ENCODE measurements around the gene NAA80. TPM values are rescaled to one million over a fixed set of nuclear protein-coding genes. Genes with fewer than 3 reads are reported as not detected.

The NAA80 gene
- polyA plus RNA-seq, 2 donors: 6.9 to 11.2 TPM

DNA sequence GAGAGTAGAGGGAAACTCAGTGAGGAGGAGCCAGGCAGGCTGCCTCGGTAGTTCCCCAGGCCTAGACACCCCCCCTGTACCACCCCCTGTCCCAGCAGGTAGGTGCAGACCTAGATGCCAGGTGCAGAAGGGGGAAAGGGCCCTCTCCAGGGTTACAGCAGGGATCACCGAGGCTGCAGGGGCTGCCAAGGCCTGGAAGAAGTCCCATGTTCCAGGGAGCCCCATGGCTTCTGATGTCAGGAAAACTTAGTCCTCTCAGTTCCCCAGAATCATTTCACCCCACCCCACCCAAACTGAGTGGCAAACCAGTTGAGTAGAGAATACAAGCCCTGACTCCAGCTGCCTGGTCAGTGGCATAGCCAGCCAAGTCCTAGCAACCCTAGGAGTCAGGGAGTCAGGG is 37.7 kb downstream of the NAA80 start:
- Histone ChIP-seq H3K36me3 (ENCODE audit: control insufficient read depth in 2 of 2, insufficient read depth in 2 of 2, low read length in 1 of 2) (peaks cover 11 to 16% of the 10 kb centered on the region in 2 donors), H3K4me1 (ENCODE audit: control insufficient read depth in 2 of 2, insufficient read depth in 2 of 2, low read length in 1 of 2) (peaks cover 0 to 15% of the 10 kb centered on the region in 2 donors), H3K9me3 (ENCODE audit: control insufficient read depth in 2 of 2, insufficient read depth in 1 of 2, low read depth in 1 of 2, low read length in 1 of 2) (no peaks in the 10 kb centered on the region), H3K27ac (ENCODE audit: low read depth in 2 of 2, low read length in 1 of 2) (peak overlapping the region; percentile 85 to 90), H3K27me3 (ENCODE audit: control insufficient read depth in 1 of 2, insufficient read depth in 2 of 2, low read length in 2 of 2) (no peaks in the 10 kb centered on the region), H3K4me3 (ENCODE audit: low read depth in 1 of 2, low read length in 2 of 2) (no peak overlapping the region)
- 51 to 71% methylated on average over 2 of the region's 2 CpGs for WGBS, 2 donors

DNA sequence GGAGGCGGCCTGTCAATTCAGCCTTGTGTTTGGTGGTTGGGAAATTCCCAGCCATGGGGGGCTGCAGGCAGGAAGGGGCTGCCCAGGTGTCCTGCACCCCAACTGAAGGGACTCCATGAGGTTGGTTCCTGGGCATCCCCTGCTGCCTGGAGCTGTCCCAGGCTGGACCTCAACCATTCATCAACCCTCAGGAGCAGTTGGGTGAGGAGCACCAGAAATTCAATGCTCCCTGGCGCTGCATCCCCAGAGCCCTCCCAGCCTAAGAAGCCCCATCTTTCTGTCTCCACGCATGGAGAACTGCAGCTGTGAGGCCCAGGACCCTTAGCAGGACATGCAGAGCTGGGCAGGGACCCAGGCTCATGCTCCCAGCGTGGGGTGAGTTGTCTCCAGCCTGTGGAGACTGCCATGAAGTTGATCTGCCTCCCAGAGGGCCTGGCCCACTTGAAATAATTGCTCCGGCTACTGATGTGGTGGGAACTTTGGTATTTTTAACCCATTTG is 38.2 kb downstream of the NAA80 start:
- H3K27me3 ChIP-seq (ENCODE audit: control insufficient read depth in 1 of 2, insufficient read depth in 2 of 2, low read length in 2 of 2): no peaks in the 10 kb centered on the region
- peaks cover 16 to 21% of the 10 kb centered on the region in 2 donors for H3K36me3 ChIP-seq (ENCODE audit: control insufficient read depth in 2 of 2, insufficient read depth in 2 of 2, low read length in 1 of 2)
- 76 to 78% methylated on average over 5 of the region's 5 CpGs for WGBS, 2 donors
- no peak overlapping the region for H3K4me3 ChIP-seq (ENCODE audit: low read depth in 1 of 2, low read length in 2 of 2)
- no peaks in the 10 kb centered on the region for H3K9me3 ChIP-seq (ENCODE audit: control insufficient read depth in 2 of 2, insufficient read depth in 1 of 2, low read depth in 1 of 2, low read length in 1 of 2)
- H3K4me1 ChIP-seq (ENCODE audit: control insufficient read depth in 2 of 2, insufficient read depth in 2 of 2, low read length in 1 of 2): peaks cover 0 to 15% of the 10 kb centered on the region in 2 donors
- peak overlapping the region; percentile 85 to 90 for H3K27ac ChIP-seq (ENCODE audit: low read depth in 2 of 2, low read length in 1 of 2)

DNA sequence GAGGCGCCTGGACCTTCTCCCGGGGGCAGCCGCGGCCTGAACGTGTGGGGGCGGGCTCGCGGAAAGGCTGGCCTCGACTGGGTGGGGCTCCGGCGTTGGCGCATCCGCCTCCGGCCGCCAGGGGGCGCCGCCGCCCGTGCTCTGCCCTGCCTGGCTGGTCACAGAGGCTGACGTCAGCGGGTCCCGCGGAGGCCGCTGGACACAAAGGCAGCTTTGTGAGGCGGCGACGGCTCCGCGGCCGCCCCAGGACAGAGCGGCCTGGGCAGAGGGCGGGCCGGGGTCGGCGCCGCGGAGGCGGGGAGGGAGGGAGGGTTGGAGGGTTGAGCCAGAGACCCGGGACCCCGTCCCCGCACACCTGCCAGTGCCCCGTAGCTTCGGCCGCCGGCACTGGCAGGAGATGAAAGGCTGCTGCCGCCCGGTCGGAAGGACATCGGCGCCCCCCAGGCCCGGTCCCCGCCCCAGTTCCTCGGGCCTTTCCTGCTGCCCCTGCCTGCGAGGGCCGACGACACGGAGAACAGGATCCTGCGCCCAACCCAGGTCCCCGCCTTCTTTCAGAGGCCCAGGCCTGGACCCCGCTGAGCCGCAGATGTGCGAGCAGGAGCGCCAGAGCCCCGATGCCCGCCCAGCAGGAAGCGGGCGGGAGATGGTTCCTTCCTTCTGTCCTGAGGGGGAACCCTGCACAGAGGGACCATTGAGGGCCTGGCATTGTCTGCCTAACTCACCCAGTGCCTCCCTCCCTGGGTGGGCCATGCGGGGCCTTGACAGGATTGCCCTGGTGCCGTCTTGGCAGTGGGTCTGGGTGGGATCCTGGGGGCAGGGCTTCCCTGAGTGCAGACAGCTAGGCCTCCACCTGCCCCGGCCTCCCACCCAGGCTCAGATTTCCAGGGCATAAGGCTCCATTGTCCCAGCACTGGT is 38.9 kb downstream of the NAA80 start:
- Histone ChIP-seq H3K27ac (ENCODE audit: low read depth in 2 of 2, low read length in 1 of 2) (peak overlapping the region; percentile 85 to 90), H3K4me3 (ENCODE audit: low read depth in 1 of 2, low read length in 2 of 2) (peak overlapping the region; percentile 33 to 50), H3K27me3 (ENCODE audit: control insufficient read depth in 1 of 2, insufficient read depth in 2 of 2, low read length in 2 of 2) (no peaks in the 10 kb centered on the region), H3K36me3 (ENCODE audit: control insufficient read depth in 2 of 2, insufficient read depth in 2 of 2, low read length in 1 of 2) (peaks cover 16 to 21% of the 10 kb centered on the region in 2 donors), H3K4me1 (ENCODE audit: control insufficient read depth in 2 of 2, insufficient read depth in 2 of 2, low read length in 1 of 2) (peaks cover 0 to 15% of the 10 kb centered on the region in 2 donors), H3K9me3 (ENCODE audit: control insufficient read depth in 2 of 2, insufficient read depth in 1 of 2, low read depth in 1 of 2, low read length in 1 of 2) (no peaks in the 10 kb centered on the region)
- WGBS, 2 donors: 2 to 4% methylated on average over 49 to 70 of the region's 70 CpGs

DNA sequence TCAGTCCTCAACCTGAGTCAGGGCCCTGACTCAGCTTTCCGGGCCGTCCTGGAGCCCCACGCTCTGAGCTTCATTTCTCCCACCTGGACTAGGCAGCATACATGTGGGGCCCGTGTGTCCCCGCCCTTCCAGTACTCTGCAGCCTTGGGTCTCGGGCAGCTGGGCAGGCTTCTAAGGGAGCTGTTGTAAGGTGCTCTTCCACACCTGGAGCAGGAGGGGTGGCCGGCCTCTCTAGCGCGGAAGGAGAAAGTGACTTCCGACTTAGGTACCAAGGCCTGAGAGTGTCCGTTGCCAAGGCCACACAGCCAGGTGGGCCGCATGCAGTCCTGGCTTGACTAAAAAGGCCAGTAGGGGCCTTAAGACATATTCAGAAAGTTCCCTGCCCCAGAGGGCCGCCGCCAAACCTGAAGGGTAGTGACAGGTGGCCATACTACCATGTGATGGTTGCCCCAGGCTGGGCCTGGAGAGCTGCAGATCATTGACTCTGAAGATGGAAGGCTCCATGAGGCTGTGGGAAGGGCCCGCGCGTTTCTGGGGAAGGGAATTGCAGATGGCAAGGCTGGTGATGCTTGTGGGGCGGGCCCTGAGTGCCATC is 39.7 kb downstream of the NAA80 start:
- 47 to 55% methylated on average over 18 of the region's 18 CpGs for WGBS, 2 donors
- Histone ChIP-seq H3K4me3 (ENCODE audit: low read depth in 1 of 2, low read length in 2 of 2) (peak overlapping the region in 1 of 2 donors; percentile 33), H3K36me3 (ENCODE audit: control insufficient read depth in 2 of 2, insufficient read depth in 2 of 2, low read length in 1 of 2) (peaks cover 16 to 21% of the 10 kb centered on the region in 2 donors), H3K9me3 (ENCODE audit: control insufficient read depth in 2 of 2, insufficient read depth in 1 of 2, low read depth in 1 of 2, low read length in 1 of 2) (no peaks in the 10 kb centered on the region), H3K27me3 (ENCODE audit: control insufficient read depth in 1 of 2, insufficient read depth in 2 of 2, low read length in 2 of 2) (no peaks in the 10 kb centered on the region), H3K4me1 (ENCODE audit: control insufficient read depth in 2 of 2, insufficient read depth in 2 of 2, low read length in 1 of 2) (peaks cover 0 to 19% of the 10 kb centered on the region in 2 donors), H3K27ac (ENCODE audit: low read depth in 2 of 2, low read length in 1 of 2) (peak overlapping the region; percentile 85 to 90)

DNA sequence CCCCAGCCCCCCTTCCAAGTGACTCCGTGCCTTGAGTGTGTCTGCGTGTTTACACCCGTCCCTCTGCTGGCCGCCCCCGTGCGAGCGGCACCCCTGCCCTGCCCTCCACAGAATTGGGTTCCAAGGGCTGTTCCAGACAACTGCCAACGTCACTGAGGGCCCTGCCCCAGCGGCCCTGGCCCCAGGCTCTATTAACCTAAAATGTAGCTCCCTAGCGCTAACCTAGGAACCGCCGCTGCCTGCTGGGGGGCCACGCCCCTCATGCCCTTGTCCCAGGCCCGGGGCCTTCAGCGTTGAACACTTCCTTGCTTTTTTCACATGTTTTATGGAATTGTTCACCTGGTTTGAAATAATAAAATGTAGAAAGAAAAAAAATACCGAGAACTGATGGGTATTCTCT is 40.2 kb downstream of the NAA80 start:
- peaks cover 0 to 21% of the 10 kb centered on the region in 2 donors for H3K4me1 ChIP-seq (ENCODE audit: control insufficient read depth in 2 of 2, insufficient read depth in 2 of 2, low read length in 1 of 2)
- H3K4me3 ChIP-seq (ENCODE audit: low read depth in 1 of 2, low read length in 2 of 2): no peak overlapping the region
- peak overlapping the region; percentile 85 to 90 for H3K27ac ChIP-seq (ENCODE audit: low read depth in 2 of 2, low read length in 1 of 2)
- H3K9me3 ChIP-seq (ENCODE audit: control insufficient read depth in 2 of 2, insufficient read depth in 1 of 2, low read depth in 1 of 2, low read length in 1 of 2): no peaks in the 10 kb centered on the region
- no peaks in the 10 kb centered on the region for H3K27me3 ChIP-seq (ENCODE audit: control insufficient read depth in 1 of 2, insufficient read depth in 2 of 2, low read length in 2 of 2)
- peaks cover 16 to 21% of the 10 kb centered on the region in 2 donors for H3K36me3 ChIP-seq (ENCODE audit: control insufficient read depth in 2 of 2, insufficient read depth in 2 of 2, low read length in 1 of 2)
- 43 to 65% methylated on average over 16 of the region's 16 CpGs for WGBS, 2 donors

DNA sequence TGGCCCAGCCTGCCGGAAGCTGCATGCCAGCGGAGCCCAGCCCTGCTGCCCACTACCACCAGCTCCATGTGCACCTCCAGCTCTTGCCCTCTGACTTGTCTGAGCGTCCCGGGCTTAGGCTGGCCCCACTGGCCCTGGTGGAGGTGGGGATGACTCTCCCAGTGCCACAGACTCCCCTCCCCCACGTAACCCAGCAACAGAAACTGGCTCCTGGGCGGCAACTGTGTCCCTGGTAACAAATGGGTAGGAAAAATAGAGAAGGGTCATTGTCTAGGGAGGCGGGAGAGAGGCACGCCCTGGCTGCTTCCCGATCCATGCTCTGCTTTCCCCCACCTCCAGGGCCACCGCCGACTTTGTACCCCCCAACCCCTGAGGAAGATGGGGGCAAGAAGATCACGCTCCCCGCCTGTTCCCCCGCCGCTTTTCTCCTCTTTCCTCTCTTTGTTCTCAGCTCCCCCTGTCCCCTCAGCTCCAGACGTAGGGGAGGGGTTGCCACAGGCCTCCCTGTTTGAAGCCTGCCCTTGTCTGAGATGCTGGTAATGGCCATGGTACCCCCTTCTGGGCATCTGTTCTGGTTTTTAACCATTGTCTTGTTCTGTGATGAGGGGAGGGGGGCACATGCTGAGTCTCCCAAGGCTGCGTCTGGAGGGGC is 41.0 kb downstream of the NAA80 start:
- H3K27ac ChIP-seq (ENCODE audit: low read depth in 2 of 2, low read length in 1 of 2): peak overlapping the region; percentile 8 to 66
- peaks cover 0 to 21% of the 10 kb centered on the region in 2 donors for H3K4me1 ChIP-seq (ENCODE audit: control insufficient read depth in 2 of 2, insufficient read depth in 2 of 2, low read length in 1 of 2)
- WGBS, 2 donors: 81 to 83% methylated on average over 17 of the region's 17 CpGs
- H3K27me3 ChIP-seq (ENCODE audit: control insufficient read depth in 1 of 2, insufficient read depth in 2 of 2, low read length in 2 of 2): no peaks in the 10 kb centered on the region
- no peaks in the 10 kb centered on the region for H3K9me3 ChIP-seq (ENCODE audit: control insufficient read depth in 2 of 2, insufficient read depth in 1 of 2, low read depth in 1 of 2, low read length in 1 of 2)
- H3K36me3 ChIP-seq (ENCODE audit: control insufficient read depth in 2 of 2, insufficient read depth in 2 of 2, low read length in 1 of 2): peaks cover 16 to 25% of the 10 kb centered on the region in 2 donors
- H3K4me3 ChIP-seq (ENCODE audit: low read depth in 1 of 2, low read length in 2 of 2): no peak overlapping the region

DNA sequence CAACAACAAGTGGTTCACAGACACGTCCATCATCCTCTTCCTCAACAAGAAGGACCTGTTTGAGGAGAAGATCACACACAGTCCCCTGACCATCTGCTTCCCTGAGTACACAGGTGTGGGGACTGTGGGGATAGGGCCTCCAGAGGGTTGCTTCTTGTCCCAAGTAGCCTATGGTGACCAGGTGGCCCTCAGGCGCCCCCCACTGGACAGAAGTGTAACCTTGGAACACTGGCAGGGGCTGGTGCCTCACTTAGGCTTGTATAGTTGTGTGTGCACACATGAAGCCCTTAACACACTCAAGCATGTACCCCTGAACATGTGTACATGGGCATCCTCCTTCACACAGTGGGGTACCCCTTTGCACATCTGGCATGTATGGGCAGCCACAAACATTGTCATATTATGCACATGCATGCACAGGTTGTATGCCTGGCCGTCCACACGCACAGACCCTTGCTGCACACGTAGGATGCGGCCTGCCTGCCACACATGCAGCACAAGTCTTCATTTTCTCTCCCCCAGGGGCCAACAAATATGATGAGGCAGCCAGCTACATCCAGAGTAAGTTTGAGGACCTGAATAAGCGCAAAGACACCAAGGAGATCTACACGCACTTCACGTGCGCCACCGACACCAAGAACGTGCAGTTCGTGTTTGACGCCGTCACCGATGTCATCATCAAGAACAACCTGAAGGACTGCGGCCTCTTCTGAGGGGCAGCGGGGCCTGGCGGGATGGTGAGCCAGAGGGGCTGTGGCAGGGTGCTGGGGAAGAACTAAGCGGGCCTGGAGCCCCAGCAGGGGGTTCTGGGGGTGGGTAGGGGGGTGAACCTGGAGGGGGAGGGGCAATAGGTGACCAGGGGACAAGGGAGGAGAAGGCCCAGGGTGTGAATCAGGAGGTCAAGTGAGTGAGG is 42.0 kb downstream of the NAA80 start:
- 89 to 90% methylated on average over 20 of the region's 20 CpGs for WGBS, 2 donors
- peaks cover 16 to 29% of the 10 kb centered on the region in 2 donors for H3K36me3 ChIP-seq (ENCODE audit: control insufficient read depth in 2 of 2, insufficient read depth in 2 of 2, low read length in 1 of 2)
- H3K27ac ChIP-seq (ENCODE audit: low read depth in 2 of 2, low read length in 1 of 2): peak overlapping the region; percentile 8 to 22
- no peaks in the 10 kb centered on the region for H3K9me3 ChIP-seq (ENCODE audit: control insufficient read depth in 2 of 2, insufficient read depth in 1 of 2, low read depth in 1 of 2, low read length in 1 of 2)
- peaks cover 0 to 23% of the 10 kb centered on the region in 2 donors for H3K4me1 ChIP-seq (ENCODE audit: control insufficient read depth in 2 of 2, insufficient read depth in 2 of 2, low read length in 1 of 2)
- no peaks in the 10 kb centered on the region for H3K27me3 ChIP-seq (ENCODE audit: control insufficient read depth in 1 of 2, insufficient read depth in 2 of 2, low read length in 2 of 2)
- H3K4me3 ChIP-seq (ENCODE audit: low read depth in 1 of 2, low read length in 2 of 2): no peak overlapping the region

DNA sequence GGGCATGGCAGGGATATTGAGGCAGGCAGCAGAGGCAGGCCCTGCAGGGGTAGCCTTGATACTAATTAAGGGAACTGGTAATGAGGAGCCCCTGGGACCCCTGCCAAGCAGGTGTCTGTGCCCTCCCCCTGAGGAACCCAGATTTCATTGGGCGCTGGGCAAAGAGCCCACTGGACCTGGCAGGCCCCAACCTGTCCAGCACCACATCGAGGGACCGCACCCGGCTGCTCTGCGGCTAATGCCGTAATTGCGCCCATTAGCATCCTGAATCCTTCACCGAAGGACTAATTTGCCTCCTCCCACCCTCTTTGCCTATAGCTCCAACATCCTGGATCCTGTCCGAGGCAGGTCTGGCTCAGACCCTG is 44.0 kb downstream of the NAA80 start:
- H3K4me1 ChIP-seq (ENCODE audit: control insufficient read depth in 2 of 2, insufficient read depth in 2 of 2, low read length in 1 of 2): peaks cover 3 to 34% of the 10 kb centered on the region in 2 donors
- H3K36me3 ChIP-seq (ENCODE audit: control insufficient read depth in 2 of 2, insufficient read depth in 2 of 2, low read length in 1 of 2): peaks cover 16 to 34% of the 10 kb centered on the region in 2 donors

More for the DNA sequence above, 44.0 kb downstream of the NAA80 start:
- H3K9me3 ChIP-seq (ENCODE audit: control insufficient read depth in 2 of 2, insufficient read depth in 1 of 2, low read depth in 1 of 2, low read length in 1 of 2): no peaks in the 10 kb centered on the region
- 39 to 67% methylated on average over 9 of the region's 9 CpGs for WGBS, 2 donors
- H3K27me3 ChIP-seq (ENCODE audit: control insufficient read depth in 1 of 2, insufficient read depth in 2 of 2, low read length in 2 of 2): no peaks in the 10 kb centered on the region
- peak overlapping the region; percentile 77 to 85 for H3K27ac ChIP-seq (ENCODE audit: low read depth in 2 of 2, low read length in 1 of 2)
- no peak overlapping the region for H3K4me3 ChIP-seq (ENCODE audit: low read depth in 1 of 2, low read length in 2 of 2)
